Panc1 (cell line): ENCODE data around the gene GOLPH3. TPM values are rescaled to one million over a fixed set of nuclear protein-coding genes. Genes with fewer than 3 reads are reported as not detected.

Experiments used
- ATAC-seq: fragments of 200-7000 bp; cut with Tn5 transposase; 2 replicates; pipeline ENCODE4 v1.9.1; 2020; ENCODE audit warnings: mild to moderate bottlenecking, moderate library complexity
- BruUV-seq: library from RNA; stranded (reverse); fragments of 400-500 nt; replicated peaks from 2 replicates; lab custom pipeline; 2021; lab: Mats Ljungman, UMichigan
- CTCF ChIA-PET: fragments of 300-600 bp; sonication (Branson Sonifier 250); formaldehyde crosslinking; loops from one replicate; lab custom pipeline; 2022; ENCODE audit warnings: antibody characterized with exemption; lab: Charles Lee
- POLR2A ChIA-PET: fragments of 300-600 bp; sonication (Branson Sonifier 250); formaldehyde crosslinking; loops from one replicate; lab custom pipeline; 2022; ENCODE audit warnings: antibody characterized with exemption; lab: Charles Lee
- DNase-seq: peaks from one replicate; pipeline ENCODE4 v3.0.0-alpha.2; 2010; ENCODE audit warnings: low read depth, low spot score
- H3K27ac ChIP-seq: 2 replicates; pipeline ENCODE4 v1.5.1; 2011; ENCODE audit warnings: mild to moderate bottlenecking, low read length, inconsistent platforms
- H3K27me3 ChIP-seq: fragments of 200-500 bp; sonication (Bioruptor generic); 2 replicates; pipeline ENCODE4 v1.6.0; 2014; ENCODE audit warnings: low read length, inconsistent platforms; ENCODE audit not compliant: control insufficient read depth, insufficient read depth
- H3K36me3 ChIP-seq: fragments of 200-500 bp; sonication (Bioruptor generic); 2 replicates; pipeline ENCODE4 v1.5.1; 2014; ENCODE audit warnings: inconsistent platforms, mild to moderate bottlenecking, low read length, moderate library complexity; ENCODE audit not compliant: control insufficient read depth, insufficient read depth
- H3K4me1 ChIP-seq: 2 replicates; pipeline ENCODE4 v1.5.1; 2011; ENCODE audit warnings: inconsistent platforms, mild to moderate bottlenecking, low read length, moderate library complexity; ENCODE audit not compliant: control insufficient read depth, insufficient read depth
- H3K4me3 ChIP-seq, 2 experiments: 2 replicates each; pipeline ENCODE4 v1.5.1; 2011 to 2012; ENCODE audit warnings: low read depth in 2 of 2, low read length in 2 of 2, mild to moderate bottlenecking in 2 of 2, inconsistent platforms in 1 of 2, moderate library complexity in 1 of 2
- H3K9me3 ChIP-seq: fragments of 200-500 bp; sonication (Bioruptor generic); 2 replicates; pipeline ENCODE4 v1.5.1; 2014; ENCODE audit warnings: low read depth, mild to moderate bottlenecking, inconsistent platforms, low read length, moderate library complexity; ENCODE audit not compliant: control insufficient read depth, insufficient read depth
- POLR2AphosphoS5 ChIP-seq: IDR thresholded peaks from 2 replicates; pipeline ENCODE4 v1.6.1; 2012; ENCODE audit warnings: mild to moderate bottlenecking, low read depth, low read length, moderate library complexity
- SIN3A ChIP-seq: IDR thresholded peaks from 2 replicates; pipeline ENCODE4 v1.6.1; 2012; ENCODE audit warnings: low read depth, mild to moderate bottlenecking, low read length, moderate library complexity, borderline replicate concordance; ENCODE audit not compliant: insufficient read depth
- TCF7L2 ChIP-seq: IDR thresholded peaks from 2 replicates; pipeline ENCODE4 v1.6.1; 2011; ENCODE audit warnings: mild to moderate bottlenecking, low read depth, low read length, inconsistent platforms
- in situ Hi-C: cut with HindIII; loops from 2 replicates; pipeline ENCODE4 v1.10.0; 2016; ENCODE audit warnings: low sequenced_read_pairs, low pct_unique_long_range_greater_than_20kb
- intact Hi-C: fragments of 100-400 bp; cut with micrococcal nuclease; formaldehyde crosslinking; loops from one replicate; pipeline ENCODE4 v1.10.0; 2022; ENCODE audit not compliant: unreplicated experiment
- total RNA-seq: library from RNA; stranded (reverse); gene quantifications from one replicate; pipeline ENCODE4 v1.2.1, GENCODE V29; 2021; ENCODE audit not compliant: unreplicated experiment
- TF ChIP-seq, protein P1 (sequence below), 2 experiments: IDR thresholded peaks; 2 replicates each; pipeline ENCODE4 v1.6.1; 2011 to 2012; ENCODE audit warnings: low read depth in 2 of 2, control low read depth in 1 of 2, low read length in 1 of 2, mild to moderate bottlenecking in 1 of 2, moderate library complexity in 1 of 2; ENCODE audit not compliant: insufficient read depth in 1 of 2
- TF ChIP-seq, protein P2 (sequence below): fragments of 450-650 bp; IDR thresholded peaks from 2 replicates; pipeline ENCODE4 v1.5.1; 2017; ENCODE audit warnings: mild to moderate bottlenecking

The GOLPH3 gene
- total RNA-seq, 1 experiment from 2014 or later = 89.7 TPM

DNA sequence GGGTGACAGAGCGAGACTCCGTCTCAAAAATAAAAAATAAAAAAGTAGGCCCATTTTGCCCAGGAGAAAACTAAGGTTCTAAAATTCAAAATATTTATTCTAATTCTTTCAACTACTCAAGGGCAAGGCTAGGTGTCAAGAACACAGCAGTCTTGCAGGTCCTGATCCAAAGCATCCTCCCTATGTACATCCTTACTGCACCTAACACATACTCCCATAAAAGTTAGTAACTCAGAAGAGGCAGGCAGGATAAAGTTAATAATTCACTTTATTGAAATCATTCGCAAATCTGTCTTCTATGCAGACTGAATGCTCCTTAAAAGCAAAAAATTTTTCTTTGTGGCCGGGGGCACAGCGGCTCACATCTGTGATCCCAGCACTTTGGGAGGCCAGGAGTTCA, 11.1 kb downstream of the GOLPH3 start:
- H3K27ac ChIP-seq = no peak overlapping the region
- TF ChIP-seq, protein P1, sequence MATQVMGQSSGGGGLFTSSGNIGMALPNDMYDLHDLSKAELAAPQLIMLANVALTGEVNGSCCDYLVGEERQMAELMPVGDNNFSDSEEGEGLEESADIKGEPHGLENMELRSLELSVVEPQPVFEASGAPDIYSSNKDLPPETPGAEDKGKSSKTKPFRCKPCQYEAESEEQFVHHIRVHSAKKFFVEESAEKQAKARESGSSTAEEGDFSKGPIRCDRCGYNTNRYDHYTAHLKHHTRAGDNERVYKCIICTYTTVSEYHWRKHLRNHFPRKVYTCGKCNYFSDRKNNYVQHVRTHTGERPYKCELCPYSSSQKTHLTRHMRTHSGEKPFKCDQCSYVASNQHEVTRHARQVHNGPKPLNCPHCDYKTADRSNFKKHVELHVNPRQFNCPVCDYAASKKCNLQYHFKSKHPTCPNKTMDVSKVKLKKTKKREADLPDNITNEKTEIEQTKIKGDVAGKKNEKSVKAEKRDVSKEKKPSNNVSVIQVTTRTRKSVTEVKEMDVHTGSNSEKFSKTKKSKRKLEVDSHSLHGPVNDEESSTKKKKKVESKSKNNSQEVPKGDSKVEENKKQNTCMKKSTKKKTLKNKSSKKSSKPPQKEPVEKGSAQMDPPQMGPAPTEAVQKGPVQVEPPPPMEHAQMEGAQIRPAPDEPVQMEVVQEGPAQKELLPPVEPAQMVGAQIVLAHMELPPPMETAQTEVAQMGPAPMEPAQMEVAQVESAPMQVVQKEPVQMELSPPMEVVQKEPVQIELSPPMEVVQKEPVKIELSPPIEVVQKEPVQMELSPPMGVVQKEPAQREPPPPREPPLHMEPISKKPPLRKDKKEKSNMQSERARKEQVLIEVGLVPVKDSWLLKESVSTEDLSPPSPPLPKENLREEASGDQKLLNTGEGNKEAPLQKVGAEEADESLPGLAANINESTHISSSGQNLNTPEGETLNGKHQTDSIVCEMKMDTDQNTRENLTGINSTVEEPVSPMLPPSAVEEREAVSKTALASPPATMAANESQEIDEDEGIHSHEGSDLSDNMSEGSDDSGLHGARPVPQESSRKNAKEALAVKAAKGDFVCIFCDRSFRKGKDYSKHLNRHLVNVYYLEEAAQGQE (IDR thresholded peaks at IDR 0.05; ENCODE audit: insufficient read depth in 1 of 2, low read depth in 2 of 2, low read length in 1 of 2) = no peak
- TF ChIP-seq TCF7L2 (no peak), SIN3A (no peak), POLR2AphosphoS5 (no peak)
- TF ChIP-seq, protein P2, sequence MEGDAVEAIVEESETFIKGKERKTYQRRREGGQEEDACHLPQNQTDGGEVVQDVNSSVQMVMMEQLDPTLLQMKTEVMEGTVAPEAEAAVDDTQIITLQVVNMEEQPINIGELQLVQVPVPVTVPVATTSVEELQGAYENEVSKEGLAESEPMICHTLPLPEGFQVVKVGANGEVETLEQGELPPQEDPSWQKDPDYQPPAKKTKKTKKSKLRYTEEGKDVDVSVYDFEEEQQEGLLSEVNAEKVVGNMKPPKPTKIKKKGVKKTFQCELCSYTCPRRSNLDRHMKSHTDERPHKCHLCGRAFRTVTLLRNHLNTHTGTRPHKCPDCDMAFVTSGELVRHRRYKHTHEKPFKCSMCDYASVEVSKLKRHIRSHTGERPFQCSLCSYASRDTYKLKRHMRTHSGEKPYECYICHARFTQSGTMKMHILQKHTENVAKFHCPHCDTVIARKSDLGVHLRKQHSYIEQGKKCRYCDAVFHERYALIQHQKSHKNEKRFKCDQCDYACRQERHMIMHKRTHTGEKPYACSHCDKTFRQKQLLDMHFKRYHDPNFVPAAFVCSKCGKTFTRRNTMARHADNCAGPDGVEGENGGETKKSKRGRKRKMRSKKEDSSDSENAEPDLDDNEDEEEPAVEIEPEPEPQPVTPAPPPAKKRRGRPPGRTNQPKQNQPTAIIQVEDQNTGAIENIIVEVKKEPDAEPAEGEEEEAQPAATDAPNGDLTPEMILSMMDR = no peak
- ChIA-PET POLR2A (no interaction called here), CTCF (no interaction called here)
- no peaks in the 10 kb centered on the region; the same call in 1 of the 2 replicates for H3K4me1 ChIP-seq
- no peak overlapping the region for H3K4me3 ChIP-seq
- intact Hi-C loops (no loop called here), in situ Hi-C loops (no loop called here)
- H3K27me3 ChIP-seq = no peaks in the 10 kb centered on the region
- ATAC-seq (no peak), DNase-seq (no peak)
- peaks cover 7% of the 10 kb centered on the region; the same call in 1 of the 2 replicates for H3K36me3 ChIP-seq
- BruUV-seq = no TSS peak
- H3K9me3 ChIP-seq = no peaks in the 10 kb centered on the region

DNA sequence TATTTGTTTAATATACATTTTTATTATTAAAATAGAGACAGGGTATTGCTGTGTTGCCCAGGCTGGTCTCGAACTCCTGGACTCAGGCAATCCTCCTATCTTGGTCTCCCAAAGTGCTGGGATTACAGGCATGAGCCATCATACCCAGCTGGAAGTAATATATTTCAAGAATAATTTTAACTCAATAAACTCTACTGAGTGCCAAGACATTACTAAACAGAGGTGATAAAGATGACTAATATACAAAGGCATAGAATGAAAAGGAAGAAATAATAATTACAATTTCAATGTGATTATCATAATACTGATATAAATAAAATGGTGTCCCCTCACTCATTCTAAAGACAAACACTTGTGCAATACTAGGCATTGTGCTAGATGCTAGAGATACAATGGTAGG, 13.9 kb downstream of the GOLPH3 start:
- no peak overlapping the region for H3K27ac ChIP-seq
- H3K4me3 ChIP-seq = no peak overlapping the region
- ChIA-PET POLR2A (no interaction called here), CTCF (no interaction called here)
- intact Hi-C loops = no loop called here
- DNase-seq (no peak), ATAC-seq (no peak)
- in situ Hi-C loops = no loop called here
- no peaks in the 10 kb centered on the region; the same call in 1 of the 2 replicates for H3K4me1 ChIP-seq
- H3K9me3 ChIP-seq = no peaks in the 10 kb centered on the region
- BruUV-seq = no TSS peak
- H3K36me3 ChIP-seq = no peaks in the 10 kb centered on the region
- H3K27me3 ChIP-seq = no peaks in the 10 kb centered on the region
- TF ChIP-seq, protein P1 (IDR thresholded peaks at IDR 0.05; ENCODE audit: insufficient read depth in 1 of 2, low read depth in 2 of 2, low read length in 1 of 2) = no peak
- no peak for TF ChIP-seq TCF7L2
- TF ChIP-seq, protein P2 = no peak
- TF ChIP-seq POLR2AphosphoS5 = no peak
- TF ChIP-seq SIN3A = no peak
